ENCODE data around the gene KIF5B.

DNA sequence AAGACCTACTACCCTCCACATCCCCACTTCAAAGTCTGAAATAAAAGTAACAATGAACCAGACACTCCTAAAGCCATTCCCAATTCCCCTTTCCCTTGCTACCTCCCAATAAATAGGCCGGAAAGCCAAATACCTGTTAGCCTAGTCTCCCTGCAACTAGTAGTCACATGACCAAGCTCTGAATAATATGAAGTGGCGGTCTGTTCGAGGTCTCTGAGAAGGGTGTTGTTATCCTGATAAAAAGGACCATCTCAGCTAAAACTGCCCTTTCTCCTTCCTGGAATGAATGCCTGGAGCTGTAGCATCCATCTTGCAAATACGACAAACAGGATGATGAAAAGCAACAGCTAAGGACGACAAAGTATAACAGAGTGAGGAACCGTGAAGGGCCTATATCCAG lies 6.0 kb downstream of the KIF5B start:
- TF ChIP-seq CTCF (conservative IDR thresholded peaks at IDR 0.05; ENCODE audit: low read depth, low read length) (no peak), EZH2 (IDR thresholded peaks at IDR 0.05; ENCODE audit: low read length, unreplicated experiment) (no peak)

Data from PC-3 (cell line).